OCI-LY1 (cell line): ENCODE data around the gene SPOCK2.

Experiments used
- H2AFZ ChIP-seq: fragments of 200-600 bp; sonication (generic), shearing (Covaris generic); 2 replicates; pipeline ENCODE4 v1.6.0; 2014; ENCODE audit warnings: antibody characterized with exemption, mild to moderate bottlenecking, low read length
- H3F3A ChIP-seq: fragments of 200-600 bp; sonication (generic), shearing (Covaris generic); 2 replicates; pipeline ENCODE4 v1.6.0; 2014; ENCODE audit warnings: mild to moderate bottlenecking, antibody characterized with exemption, low read length, moderate library complexity; ENCODE audit not compliant: insufficient read depth
- H3K27ac ChIP-seq: fragments of 200-600 bp; sonication (generic); 2 replicates; pipeline ENCODE4 v1.5.1; 2014; ENCODE audit warnings: low read length, mixed run types, mild to moderate bottlenecking, low read depth; ENCODE audit not compliant: poor library complexity, severe bottlenecking
- H3K27me3 ChIP-seq: fragments of 200-600 bp; sonication (generic); 2 replicates; pipeline ENCODE4 v1.6.0; 2014; ENCODE audit warnings: antibody characterized with exemption, mild to moderate bottlenecking, low read length, moderate library complexity; ENCODE audit not compliant: insufficient read depth
- H3K36me3 ChIP-seq: fragments of 200-600 bp; sonication (generic); 2 replicates; pipeline ENCODE4 v1.6.1; 2014; ENCODE audit warnings: mild to moderate bottlenecking, antibody characterized with exemption, low read length, moderate library complexity, mixed read lengths; ENCODE audit not compliant: insufficient read depth
- H3K4me1 ChIP-seq: fragments of 200-600 bp; sonication (generic); 2 replicates; pipeline ENCODE4 v1.5.1; 2014; ENCODE audit warnings: mild to moderate bottlenecking, low read length, moderate library complexity; ENCODE audit not compliant: insufficient read depth, severe bottlenecking
- H3K4me2 ChIP-seq: fragments of 200-600 bp; sonication (generic), shearing (Covaris generic); 2 replicates; pipeline ENCODE4 v1.6.1; 2014; ENCODE audit warnings: low read length
- H3K4me3 ChIP-seq: fragments of 200-600 bp; sonication (generic); 2 replicates; pipeline ENCODE4 v1.5.1; 2014; ENCODE audit warnings: low read length, low read depth, mild to moderate bottlenecking, mixed read lengths; ENCODE audit not compliant: poor library complexity, severe bottlenecking
- H3K79me2 ChIP-seq: fragments of 200-600 bp; shearing (Covaris generic); 2 replicates; pipeline ENCODE4 v1.6.1; 2016; ENCODE audit warnings: mixed run types, low read length, mixed read lengths; ENCODE audit not compliant: insufficient read depth
- H3K9ac ChIP-seq: fragments of 200-600 bp; sonication (generic), shearing (Covaris generic); 2 replicates; pipeline ENCODE4 v1.6.1; 2014; ENCODE audit warnings: mild to moderate bottlenecking, low read length, mixed read lengths
- H3K9me2 ChIP-seq: fragments of 200-600 bp; sonication (generic), shearing (Covaris generic); 2 replicates; pipeline ENCODE4 v1.6.1; 2014; ENCODE audit warnings: low read depth, mild to moderate bottlenecking, low read length, mixed read lengths
- H3K9me3 ChIP-seq: fragments of 200-600 bp; shearing (Covaris generic); 2 replicates; pipeline ENCODE4 v1.6.1; 2014; ENCODE audit warnings: low read length, mixed read lengths
- H4K20me1 ChIP-seq: fragments of 200-600 bp; sonication (generic), shearing (Covaris generic); 2 replicates; pipeline ENCODE4 v1.6.0; 2016; ENCODE audit warnings: mild to moderate bottlenecking, low read length; ENCODE audit not compliant: insufficient read depth
- EZH2 ChIP-seq: fragments of 200-600 bp; sonication (generic), shearing (Covaris generic); IDR thresholded peaks from 2 replicates; pipeline ENCODE4 v1.8.0; 2017; ENCODE audit warnings: borderline replicate concordance, mixed run types, mild to moderate bottlenecking, antibody characterized with exemption, low read length, moderate library complexity, mixed read lengths
- TF ChIP-seq, protein P1 (sequence below): fragments of 200-600 bp; sonication (generic), shearing (Covaris generic); IDR thresholded peaks from 2 replicates; pipeline ENCODE4 v1.5.1; 2017; ENCODE audit warnings: mild to moderate bottlenecking, antibody characterized with exemption, low read length, moderate library complexity, mixed read lengths

The SPOCK2 gene

DNA sequence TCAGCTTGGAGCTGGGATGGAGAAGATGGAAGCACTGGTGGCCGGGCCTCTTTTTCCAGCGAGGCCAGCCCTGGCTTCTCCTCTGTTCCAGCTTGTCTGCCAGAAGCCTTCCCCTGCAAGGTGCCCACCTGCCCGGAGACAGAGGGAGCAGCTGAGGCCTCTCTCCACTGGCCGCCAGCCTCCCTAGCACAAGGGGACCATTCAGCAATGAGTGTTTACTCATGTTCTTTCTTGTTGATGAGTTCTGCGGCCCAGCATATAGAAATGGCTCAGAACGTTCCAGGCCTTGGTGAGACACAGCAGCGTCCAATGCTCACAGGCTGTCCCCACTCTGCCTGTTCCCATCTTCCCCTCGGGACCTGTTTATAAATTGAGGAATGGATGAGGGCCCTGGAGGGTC is 76.9 kb downstream of the SPOCK2 start:
- H3K27me3 ChIP-seq = peaks cover 11% of the 10 kb centered on the region; the same call in 1 of the 2 replicates
- H3K4me3 ChIP-seq = no peak overlapping the region

DNA sequence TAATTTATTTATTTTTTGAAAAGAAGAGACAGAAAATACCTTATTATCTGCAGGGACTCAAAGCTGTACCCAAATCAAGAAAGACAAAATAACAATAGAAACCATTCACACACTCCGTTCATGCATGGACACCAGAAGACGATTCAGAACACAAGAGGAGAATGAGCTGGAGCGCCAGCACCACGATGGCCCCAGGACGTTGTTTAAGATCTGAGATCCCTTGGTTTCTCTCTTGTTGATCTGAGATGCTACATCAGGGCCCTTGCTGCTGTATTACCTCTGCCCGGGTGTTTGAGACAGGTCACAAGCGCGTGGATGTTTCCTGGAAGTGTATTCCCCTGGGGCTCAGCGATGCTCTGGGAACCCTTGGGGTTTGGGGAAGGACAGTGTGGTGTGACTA is 77.3 kb downstream of the SPOCK2 start:
- no peaks in the 10 kb centered on the region for H3K36me3 ChIP-seq
- H3K27me3 ChIP-seq = peaks cover 8% of the 10 kb centered on the region; the same call in 1 of the 2 replicates
- no peaks in the 10 kb centered on the region for H4K20me1 ChIP-seq
- no peak overlapping the region for H3K9ac ChIP-seq
- H3K9me2 ChIP-seq = no peaks in the 10 kb centered on the region
- no peaks in the 10 kb centered on the region for H3K9me3 ChIP-seq
- TF ChIP-seq EZH2 = no peak
- TF ChIP-seq, protein P1, sequence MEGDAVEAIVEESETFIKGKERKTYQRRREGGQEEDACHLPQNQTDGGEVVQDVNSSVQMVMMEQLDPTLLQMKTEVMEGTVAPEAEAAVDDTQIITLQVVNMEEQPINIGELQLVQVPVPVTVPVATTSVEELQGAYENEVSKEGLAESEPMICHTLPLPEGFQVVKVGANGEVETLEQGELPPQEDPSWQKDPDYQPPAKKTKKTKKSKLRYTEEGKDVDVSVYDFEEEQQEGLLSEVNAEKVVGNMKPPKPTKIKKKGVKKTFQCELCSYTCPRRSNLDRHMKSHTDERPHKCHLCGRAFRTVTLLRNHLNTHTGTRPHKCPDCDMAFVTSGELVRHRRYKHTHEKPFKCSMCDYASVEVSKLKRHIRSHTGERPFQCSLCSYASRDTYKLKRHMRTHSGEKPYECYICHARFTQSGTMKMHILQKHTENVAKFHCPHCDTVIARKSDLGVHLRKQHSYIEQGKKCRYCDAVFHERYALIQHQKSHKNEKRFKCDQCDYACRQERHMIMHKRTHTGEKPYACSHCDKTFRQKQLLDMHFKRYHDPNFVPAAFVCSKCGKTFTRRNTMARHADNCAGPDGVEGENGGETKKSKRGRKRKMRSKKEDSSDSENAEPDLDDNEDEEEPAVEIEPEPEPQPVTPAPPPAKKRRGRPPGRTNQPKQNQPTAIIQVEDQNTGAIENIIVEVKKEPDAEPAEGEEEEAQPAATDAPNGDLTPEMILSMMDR = no peak
- no peak overlapping the region for H3K4me3 ChIP-seq
- no peaks in the 10 kb centered on the region for H3K79me2 ChIP-seq
- H3K27ac ChIP-seq = no peak overlapping the region
- no peak overlapping the region for H2AFZ ChIP-seq
- no peaks in the 10 kb centered on the region for H3F3A ChIP-seq
- H3K4me1 ChIP-seq = no peaks in the 10 kb centered on the region
- no peak overlapping the region for H3K4me2 ChIP-seq

More for the DNA sequence above, 76.9 kb downstream of the SPOCK2 start:
- Histone ChIP-seq H3K9me2 (no peaks in the 10 kb centered on the region), H3K4me1 (no peaks in the 10 kb centered on the region), H3K9ac (no peak overlapping the region), H3K36me3 (no peaks in the 10 kb centered on the region), H4K20me1 (no peaks in the 10 kb centered on the region), H3F3A (no peaks in the 10 kb centered on the region), H3K4me2 (no peak overlapping the region), H3K9me3 (no peaks in the 10 kb centered on the region), H3K27ac (no peak overlapping the region), H3K79me2 (no peaks in the 10 kb centered on the region), H2AFZ (no peak overlapping the region)
- TF ChIP-seq EZH2 = no peak
- TF ChIP-seq, protein P1 = no peak

DNA sequence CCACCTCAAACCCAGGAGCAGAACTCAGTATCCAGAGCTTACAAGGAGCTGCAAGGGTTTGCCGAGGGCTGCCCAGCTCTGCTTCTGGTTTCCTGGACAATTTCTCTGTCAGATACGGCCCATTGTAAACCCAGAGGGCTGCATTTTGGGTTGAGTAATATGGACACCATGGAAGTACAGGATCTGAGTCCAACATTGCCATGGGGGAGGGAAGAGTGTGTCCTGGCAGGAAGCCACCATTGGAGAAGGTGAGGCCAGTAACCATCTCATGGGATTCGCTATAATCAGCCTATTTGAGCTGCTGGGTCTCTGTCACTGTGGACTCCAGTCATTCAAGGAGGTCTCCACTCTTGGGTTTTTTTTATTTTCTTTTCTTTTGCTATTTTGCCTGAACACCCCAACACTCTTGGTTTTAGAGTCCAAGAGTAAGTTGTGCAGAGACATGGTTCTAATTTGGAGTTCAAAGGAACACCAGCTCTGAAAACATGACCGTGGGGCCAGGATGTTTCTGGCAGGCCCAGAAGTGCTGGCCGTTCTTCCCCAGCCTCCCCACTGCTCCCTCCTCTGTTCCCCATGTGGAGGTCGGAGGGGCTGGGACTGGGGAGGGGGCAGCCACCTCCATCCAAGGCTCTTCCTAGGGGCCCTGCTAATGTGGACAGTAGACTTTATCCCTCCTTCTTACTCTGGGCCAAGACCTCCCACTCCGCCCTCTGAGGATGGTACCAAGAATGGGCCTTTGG is 77.9 kb downstream of the SPOCK2 start:
- Histone ChIP-seq H3F3A (no peaks in the 10 kb centered on the region), H3K4me3 (no peak overlapping the region), H3K4me1 (no peaks in the 10 kb centered on the region), H3K9ac (no peak overlapping the region), H3K27me3 (peaks cover 6% of the 10 kb centered on the region; the same call in 1 of the 2 replicates), H3K36me3 (no peaks in the 10 kb centered on the region), H2AFZ (no peak overlapping the region), H3K79me2 (no peaks in the 10 kb centered on the region), H3K9me3 (no peaks in the 10 kb centered on the region), H3K4me2 (no peak overlapping the region), H3K9me2 (no peaks in the 10 kb centered on the region), H3K27ac (no peak overlapping the region), H4K20me1 (no peaks in the 10 kb centered on the region)
- no peak for TF ChIP-seq EZH2
- TF ChIP-seq, protein P1 = no peak
